Measurements from ENCODE around the gene CTBP1. TPM values are rescaled to one million over a fixed set of nuclear protein-coding genes. Genes with fewer than 3 reads are reported as not detected.

Gene CTBP1
- total and polyA plus RNA-seq, 9 of the 15 experiments (the other 6 are each of a cell fraction or from before 2014, with no cell fraction given) = 14.5 to 162 (median 68.2) TPM

- Histone ChIP-seq H3K27ac (ENCODE audit: extremely low read depth, low read depth, low read length) (peak overlapping the region; percentile 84), H2AFZ (ENCODE audit: low read depth, low read length) (peak overlapping the region; percentile 83), H3K9ac (ENCODE audit: insufficient read depth in 1 of 2, low read depth in 2 of 2, low read length in 2 of 2) (peak overlapping the region; percentile 81 to 94), H3K27me3 (ENCODE audit: control insufficient read depth in 2 of 2, insufficient read depth in 2 of 2, low read length in 2 of 2) (no peaks in the 10 kb centered on the region), H3K4me3 (peak overlapping the region; percentile 53), H3K79me2 (ENCODE audit: control insufficient read depth, insufficient read depth, low read length) (peaks cover 53% of the 10 kb centered on the region), H3K36me3 (ENCODE audit: control insufficient read depth, insufficient read depth, low read length) (peaks cover 24% of the 10 kb centered on the region; the same call in 1 of the 3 replicates), H3K4me2 (ENCODE audit: insufficient read depth, low read length) (peak overlapping the region; percentile 81), H3K9me1 (ENCODE audit: control insufficient read depth, insufficient read depth, low read length) (peaks cover 14% of the 10 kb centered on the region), H3K4me1 (replicated peaks in 1 of 2; ENCODE audit: control insufficient read depth in 2 of 2, insufficient read depth in 2 of 2, low read length in 2 of 2) (peaks cover 4 to 65% of the 10 kb centered on the region in 2 experiments; a peak in 4 of 5 replicates), H4K20me1 (replicated peaks; ENCODE audit: control insufficient read depth, insufficient read depth, low read length) (no peaks in the 10 kb centered on the region; the same call in 1 of the 2 replicates), H3K9me3 (replicated peaks; ENCODE audit: control insufficient read depth, insufficient read depth, low read depth, low read length) (peaks cover 8% of the 10 kb centered on the region)
- ChIA-PET CTCF (ENCODE audit: low intra/inter-chr PET ratio) (no interaction called here), POLR2A (interaction anchor here (1.2 to 1.6 kb wide), 2 partner anchors 40 to 97 kb away, joined by 4 to 5 read pairs; partner anchors contain the start of genes MAEA and UVSSA)
- in situ Hi-C loops (cut with MboI) = no loop called here
- DNase-seq (ENCODE audit: extremely low read depth in 1 of 4, low spot score in 3 of 4) (peak; percentile 83 to 92 (median 90)), FAIRE-seq (no peak), ATAC-seq (peak; percentile 68)
- WGBS (ENCODE audit: insufficient coverage, low coverage, missing lambda C conversion rate) = 0% methylated on average over 17 of the region's 86 CpGs
- intact Hi-C loops (cut with micrococcal nuclease) = no loop called here
- BruUV-seq (replicated peaks) = no TSS peak
- TF ChIP-seq EP300 (IDR thresholded peaks at IDR 0.05; ENCODE audit: low read length) = no peak
- no peak for TF ChIP-seq FOXK2 (conservative IDR thresholded peaks at IDR 0.05 in 1 of 2, IDR thresholded peaks at IDR 0.05 in 1 of 2; ENCODE audit: low read depth in 2 of 2)
- TF ChIP-seq CREM (IDR thresholded peaks at IDR 0.05; ENCODE audit: low read depth) = peak; percentile 55
- no peak for TF ChIP-seq SMAD1 (IDR thresholded peaks at IDR 0.05; ENCODE audit: low read depth, low read length, partially characterized antibody)
- peak; percentile 84 for TF ChIP-seq CCNT2 (IDR thresholded peaks at IDR 0.05; ENCODE audit: borderline replicate concordance, extremely low read depth, insufficient read length, low read depth, low read length)
- TF ChIP-seq RB1 (IDR thresholded peaks at IDR 0.05; ENCODE audit: low read depth) = peak; percentile 96
- peak; percentile 91 for TF ChIP-seq CREB3L1 (IDR thresholded peaks at IDR 0.05; ENCODE audit: borderline replicate concordance, low read depth)
- TF ChIP-seq TARDBP (IDR thresholded peaks at IDR 0.05) = peak; percentile 32; the same call in 1 of the 2 replicates
- peak; percentile 25; the same call in 1 of the 2 replicates for TF ChIP-seq SOX6 (IDR thresholded peaks at IDR 0.05)
- no peak for TF ChIP-seq RFX5 (IDR thresholded peaks at IDR 0.05; ENCODE audit: low read depth, low read length)
- peak; percentile 79; the same call in 1 of the 2 replicates for TF ChIP-seq PHF8 (IDR thresholded peaks at IDR 0.05; ENCODE audit: borderline replicate concordance, low read length)
- peak; percentile 60 for TF ChIP-seq TAF1 (IDR thresholded peaks at IDR 0.05; ENCODE audit: control insufficient read depth, extremely low read depth, insufficient read depth, low read length, severe bottlenecking)
- TF ChIP-seq ZNF785 (CRISPR knock-in tag; IDR thresholded peaks at IDR 0.05) = no peak
- TF ChIP-seq ASH1L (IDR thresholded peaks at IDR 0.05; ENCODE audit: borderline replicate concordance, low read depth, partially characterized antibody) = no peak
- TF ChIP-seq ELF1 (tag; IDR thresholded peaks at IDR 0.05) = peak; percentile 73
- peak; percentile 36 to 86; a peak in 3 of 4 replicates for TF ChIP-seq MAZ (CRISPR knock-in tag; conservative IDR thresholded peaks at IDR 0.05 in 1 of 2, IDR thresholded peaks at IDR 0.05 in 1 of 2)
- no peak for TF ChIP-seq FOXM1 (IDR thresholded peaks at IDR 0.05; ENCODE audit: low read depth)
- TF ChIP-seq FOXM1 (CRISPR knock-in tag; IDR thresholded peaks at IDR 0.05; ENCODE audit: low read depth) = 0 out of 2 replicates have a peak, but pooled peaks have one; percentile 35
- TF ChIP-seq ZNF778 (CRISPR knock-in tag; IDR thresholded peaks at IDR 0.05) = no peak
- TF ChIP-seq POLR2AphosphoS5 (IDR thresholded peaks at IDR 0.05; ENCODE audit: control insufficient read depth, insufficient read depth, low read depth, low read length) = 0 out of 2 replicates have a peak, but pooled peaks have one; percentile 2
- no peak for TF ChIP-seq NCOA1 (IDR thresholded peaks at IDR 0.05; ENCODE audit: low read depth)
Observed at GRCh38 chr4:1249148-1249730, 309 bp upstream of the CTBP1 start.

Data from K562 (cell line).